Liver (tissue), 9 donors: ENCODE results near the gene SPRYD3. TPM values are rescaled to one million over a fixed set of nuclear protein-coding genes. Genes with fewer than 3 reads are reported as not detected.

Experiments used
- DNase-seq: peaks from one replicate; pipeline ENCODE4 v3.0.0-alpha.2; 2017; ENCODE audit warnings: low spot score
- H3K27ac ChIP-seq, 2 donors: one replicate each; pipeline ENCODE4 v1.7.0; 2013; ENCODE audit warnings: inconsistent platforms in 2 of 2, low read length in 2 of 2, control low read depth in 1 of 2, low read depth in 1 of 2, mild to moderate bottlenecking in 1 of 2
- H3K27me3 ChIP-seq, 4 donors: one replicate each; pipeline versions ENCODE4 v1.6.1 to v1.7.0; 2013; ENCODE audit warnings: low read length in 3 of 4, inconsistent platforms in 1 of 4, mild to moderate bottlenecking in 1 of 4, moderate library complexity in 1 of 4; ENCODE audit not compliant: control insufficient read depth in 4 of 4, insufficient read depth in 4 of 4
- H3K36me3 ChIP-seq, 4 donors: one replicate each; pipeline versions ENCODE4 v1.6.1 to v1.7.0; 2013; ENCODE audit warnings: low read length in 3 of 4, mild to moderate bottlenecking in 3 of 4, low read depth in 1 of 4, moderate library complexity in 1 of 4; ENCODE audit not compliant: control insufficient read depth in 4 of 4, insufficient read depth in 3 of 4
- H3K4me1 ChIP-seq, 4 donors: one replicate each; pipeline versions ENCODE4 v1.6.1 to v1.7.0; 2013; ENCODE audit warnings: low read length in 3 of 4, mild to moderate bottlenecking in 3 of 4, moderate library complexity in 1 of 4; ENCODE audit not compliant: control insufficient read depth in 4 of 4, insufficient read depth in 4 of 4
- H3K4me3 ChIP-seq, 3 donors: one replicate each; pipeline versions ENCODE4 v1.6.1 to v1.7.0; 2013; ENCODE audit warnings: low read length in 3 of 3, control low read depth in 1 of 3, low read depth in 1 of 3, mild to moderate bottlenecking in 1 of 3
- H3K9ac ChIP-seq, 2 donors: one replicate each; pipeline ENCODE4 v1.7.0; 2013; ENCODE audit warnings: low read length in 2 of 2, mild to moderate bottlenecking in 2 of 2, moderate library complexity in 2 of 2, control low read depth in 1 of 2, low read depth in 1 of 2
- H3K9me3 ChIP-seq, 4 donors: one replicate each; pipeline versions ENCODE4 v1.6.1 to v1.7.0; 2013; ENCODE audit warnings: low read length in 3 of 4; ENCODE audit not compliant: control insufficient read depth in 4 of 4
- ATF3 ChIP-seq: IDR thresholded peaks from 2 replicates; pipeline ENCODE4 v1.6.1; 2016; ENCODE audit warnings: antibody characterized with exemption
- CTCF ChIP-seq: fragments of 150-350 bp; IDR thresholded peaks from 2 replicates; pipeline ENCODE4 v1.5.1; 2017; ENCODE audit warnings: improper control_type of control experiment, low read depth, low read length; ENCODE audit not compliant: missing input control
- EGR1 ChIP-seq, 2 donors: IDR thresholded peaks; 2 replicates each; pipeline ENCODE4 v1.6.1; 2016 to 2018; ENCODE audit warnings: antibody characterized with exemption in 2 of 2, low read depth in 2 of 2
- FOXA1 ChIP-seq: IDR thresholded peaks from 2 replicates; pipeline ENCODE4 v1.6.1; 2016; ENCODE audit warnings: antibody characterized with exemption
- FOXA2 ChIP-seq: IDR thresholded peaks from 2 replicates; pipeline ENCODE4 v1.6.1; 2016; ENCODE audit warnings: antibody characterized with exemption
- GABPA ChIP-seq, 2 donors: IDR thresholded peaks in 1 of 2; conservative IDR thresholded peaks in 1 of 2; 2 replicates each; pipeline ENCODE4 v1.6.1; 2016; ENCODE audit warnings: antibody characterized with exemption in 2 of 2, mild to moderate bottlenecking in 1 of 2, moderate library complexity in 1 of 2
- HNF4A ChIP-seq, 2 donors: conservative IDR thresholded peaks; 2 replicates each; pipeline ENCODE4 v1.6.1; 2016; ENCODE audit warnings: antibody characterized with exemption in 2 of 2, mild to moderate bottlenecking in 2 of 2
- JUND ChIP-seq, 2 donors: IDR thresholded peaks; 2 replicates each; pipeline ENCODE4 v1.6.1; 2016; ENCODE audit warnings: antibody characterized with exemption in 2 of 2
- MAX ChIP-seq: IDR thresholded peaks from 2 replicates; pipeline ENCODE4 v1.6.1; 2016; ENCODE audit warnings: antibody characterized with exemption
- NR2F2 ChIP-seq: IDR thresholded peaks from 2 replicates; pipeline ENCODE4 v1.6.1; 2016; ENCODE audit warnings: antibody characterized with exemption
- RAD21 ChIP-seq, 2 donors: IDR thresholded peaks; 2 replicates each; pipeline ENCODE4 v1.6.1; 2016; ENCODE audit warnings: antibody characterized with exemption in 2 of 2, mild to moderate bottlenecking in 2 of 2
- REST ChIP-seq: IDR thresholded peaks from 2 replicates; pipeline ENCODE4 v1.6.1; 2016; ENCODE audit warnings: antibody characterized with exemption, mild to moderate bottlenecking
- RXRA ChIP-seq, 2 donors: IDR thresholded peaks; 2 replicates each; pipeline ENCODE4 v1.6.1; 2017 to 2018; ENCODE audit warnings: antibody characterized with exemption in 2 of 2, mild to moderate bottlenecking in 1 of 2
- SP1 ChIP-seq: IDR thresholded peaks from 2 replicates; pipeline ENCODE4 v1.6.1; 2018; ENCODE audit warnings: antibody characterized with exemption, mild to moderate bottlenecking
- TAF1 ChIP-seq: conservative IDR thresholded peaks from 2 replicates; pipeline ENCODE4 v1.6.1; 2016; ENCODE audit warnings: antibody characterized with exemption, mild to moderate bottlenecking
- YY1 ChIP-seq: IDR thresholded peaks from 2 replicates; pipeline ENCODE4 v1.6.1; 2016; ENCODE audit warnings: antibody characterized with exemption, mild to moderate bottlenecking
- ZBTB33 ChIP-seq: IDR thresholded peaks from 2 replicates; pipeline ENCODE4 v1.6.1; 2016; ENCODE audit warnings: antibody characterized with exemption
- WGBS: extraction: QIAGEN DNeasy Blood & Tissue Kit; methylation state at CpG from one replicate; pipeline ENCODE4 v1.1.7; 2013; 5-methylcytosine and 5-hydroxymethylcytosine counted together
- polyA plus RNA-seq, 2 donors: library from polyadenylated mRNA; stranded (reverse) in 1 of 2; unstranded in 1 of 2; fragments of 200-250 nt in 1 of 2; fragments of >200 nt in 1 of 2; fragmentation: Nextera tagmentation in 1 of 2; extraction: Ambion mirVana in 1 of 2; gene quantifications; one replicate each; pipeline versions ENCODE4 v1.2.1 to v1.2.3, GENCODE V29; 2013 to 2015
- total RNA-seq, 2 donors: library from RNA; depleted of rRNA; stranded (reverse); fragments of >200 nt; gene quantifications; one replicate each; pipeline ENCODE4 v1.2.3, GENCODE V29; 2014
- donor health status: healthy.
- donor health status: healthy.
- donor health status: healthy.
- donor health status: healthy.
- donor health status: healthy.

Gene SPRYD3
- total and polyA plus RNA-seq, 4 donors: 6.0 to 20.3 (median 13.3) TPM

- H3K36me3 ChIP-seq: peaks cover 3 to 18% (median 16%) of the 10 kb centered on the region in 4 donors
- H3K27me3 ChIP-seq: no peaks in the 10 kb centered on the region
- peak overlapping the region; percentile 8 to 94 (median 80) for H3K4me3 ChIP-seq
- peaks cover 9 to 75% (median 45%) of the 10 kb centered on the region in 4 donors for H3K4me1 ChIP-seq
- TF ChIP-seq HNF4A (conservative IDR thresholded peaks at IDR 0.05) (peak in 1 of 2 donors; percentile 47), FOXA2 (no peak), RXRA (IDR thresholded peaks at IDR 0.05) (peak; percentile 22 to 37), RAD21 (IDR thresholded peaks at IDR 0.05) (no peak), NR2F2 (peak; percentile 25), JUND (IDR thresholded peaks at IDR 0.05) (no peak), GABPA (IDR thresholded peaks at IDR 0.05 in 1 of 2, conservative IDR thresholded peaks at IDR 0.05 in 1 of 2) (no peak), FOXA1 (no peak), CTCF (no peak), TAF1 (no peak), YY1 (peak; percentile 30), EGR1 (IDR thresholded peaks at IDR 0.05; ENCODE audit: low read depth in 2 of 2) (peak in 1 of 2 donors; percentile 18), REST (peak; percentile 95), MAX (peak; percentile 55), ATF3 (no peak), ZBTB33 (no peak), SP1 (peak; percentile 45)
- H3K9me3 ChIP-seq: no peaks in the 10 kb centered on the region
- DNase-seq: peak; percentile 63
- H3K9ac ChIP-seq: peak overlapping the region; percentile 31 to 66
- 29% methylated on average over 11 of the region's 11 CpGs for WGBS
- peak overlapping the region; percentile 94 to 98 for H3K27ac ChIP-seq
Measured at GRCh38 chr12:53052419-53053217, 26.6 kb downstream of the SPRYD3 start.
